OCI-LY1 (cell line): ENCODE results near the gene PLPPR3.

Source experiments
- H2AFZ ChIP-seq: fragments of 200-600 bp; sonication (generic), shearing (Covaris generic); 2 replicates; pipeline ENCODE4 v1.6.0; 2014; ENCODE audit warnings: antibody characterized with exemption, mild to moderate bottlenecking, low read length
- H3F3A ChIP-seq: fragments of 200-600 bp; sonication (generic), shearing (Covaris generic); 2 replicates; pipeline ENCODE4 v1.6.0; 2014; ENCODE audit warnings: mild to moderate bottlenecking, antibody characterized with exemption, low read length, moderate library complexity; ENCODE audit not compliant: insufficient read depth
- H3K27ac ChIP-seq: fragments of 200-600 bp; sonication (generic); 2 replicates; pipeline ENCODE4 v1.5.1; 2014; ENCODE audit warnings: low read length, mixed run types, mild to moderate bottlenecking, low read depth; ENCODE audit not compliant: poor library complexity, severe bottlenecking
- H3K27me3 ChIP-seq: fragments of 200-600 bp; sonication (generic); 2 replicates; pipeline ENCODE4 v1.6.0; 2014; ENCODE audit warnings: antibody characterized with exemption, mild to moderate bottlenecking, low read length, moderate library complexity; ENCODE audit not compliant: insufficient read depth
- H3K36me3 ChIP-seq: fragments of 200-600 bp; sonication (generic); 2 replicates; pipeline ENCODE4 v1.6.1; 2014; ENCODE audit warnings: mild to moderate bottlenecking, antibody characterized with exemption, low read length, moderate library complexity, mixed read lengths; ENCODE audit not compliant: insufficient read depth
- H3K4me1 ChIP-seq: fragments of 200-600 bp; sonication (generic); 2 replicates; pipeline ENCODE4 v1.5.1; 2014; ENCODE audit warnings: mild to moderate bottlenecking, low read length, moderate library complexity; ENCODE audit not compliant: insufficient read depth, severe bottlenecking
- H3K4me2 ChIP-seq: fragments of 200-600 bp; sonication (generic), shearing (Covaris generic); 2 replicates; pipeline ENCODE4 v1.6.1; 2014; ENCODE audit warnings: low read length
- H3K4me3 ChIP-seq: fragments of 200-600 bp; sonication (generic); 2 replicates; pipeline ENCODE4 v1.5.1; 2014; ENCODE audit warnings: low read length, low read depth, mild to moderate bottlenecking, mixed read lengths; ENCODE audit not compliant: poor library complexity, severe bottlenecking
- H3K79me2 ChIP-seq: fragments of 200-600 bp; shearing (Covaris generic); 2 replicates; pipeline ENCODE4 v1.6.1; 2016; ENCODE audit warnings: mixed run types, low read length, mixed read lengths; ENCODE audit not compliant: insufficient read depth
- H3K9ac ChIP-seq: fragments of 200-600 bp; sonication (generic), shearing (Covaris generic); 2 replicates; pipeline ENCODE4 v1.6.1; 2014; ENCODE audit warnings: mild to moderate bottlenecking, low read length, mixed read lengths
- H3K9me2 ChIP-seq: fragments of 200-600 bp; sonication (generic), shearing (Covaris generic); 2 replicates; pipeline ENCODE4 v1.6.1; 2014; ENCODE audit warnings: low read depth, mild to moderate bottlenecking, low read length, mixed read lengths
- H3K9me3 ChIP-seq: fragments of 200-600 bp; shearing (Covaris generic); 2 replicates; pipeline ENCODE4 v1.6.1; 2014; ENCODE audit warnings: low read length, mixed read lengths
- H4K20me1 ChIP-seq: fragments of 200-600 bp; sonication (generic), shearing (Covaris generic); 2 replicates; pipeline ENCODE4 v1.6.0; 2016; ENCODE audit warnings: mild to moderate bottlenecking, low read length; ENCODE audit not compliant: insufficient read depth
- CTCF ChIP-seq: fragments of 200-600 bp; sonication (generic), shearing (Covaris generic); IDR thresholded peaks from 2 replicates; pipeline ENCODE4 v1.5.1; 2017; ENCODE audit warnings: mild to moderate bottlenecking, antibody characterized with exemption, low read length, moderate library complexity, mixed read lengths
- EZH2 ChIP-seq: fragments of 200-600 bp; sonication (generic), shearing (Covaris generic); IDR thresholded peaks from 2 replicates; pipeline ENCODE4 v1.8.0; 2017; ENCODE audit warnings: borderline replicate concordance, mixed run types, mild to moderate bottlenecking, antibody characterized with exemption, low read length, moderate library complexity, mixed read lengths

Gene PLPPR3

GRCh38 chr19:813219-814151 is 8.3 kb downstream of the PLPPR3 start:
- no peaks in the 10 kb centered on the region for H3K9me3 ChIP-seq
- peaks cover 3% of the 10 kb centered on the region; the same call in 1 of the 2 replicates for H3F3A ChIP-seq
- H3K79me2 ChIP-seq: no peaks in the 10 kb centered on the region
- H3K4me1 ChIP-seq: no peaks in the 10 kb centered on the region
- no peaks in the 10 kb centered on the region for H3K27me3 ChIP-seq
- TF ChIP-seq EZH2 (no peak), CTCF (no peak)
- H3K27ac ChIP-seq: no peak overlapping the region
- no peaks in the 10 kb centered on the region for H4K20me1 ChIP-seq
- no peaks in the 10 kb centered on the region for H3K9me2 ChIP-seq
- peaks cover 49% of the 10 kb centered on the region for H3K36me3 ChIP-seq
- H3K4me3 ChIP-seq: no peak overlapping the region
- H3K4me2 ChIP-seq: no peak overlapping the region
- H2AFZ ChIP-seq: no peak overlapping the region
- no peak overlapping the region for H3K9ac ChIP-seq

- Histone ChIP-seq H2AFZ (no peak overlapping the region), H3K79me2 (no peaks in the 10 kb centered on the region), H3K9me3 (no peaks in the 10 kb centered on the region), H3K9me2 (no peaks in the 10 kb centered on the region), H3K36me3 (peaks cover 56% of the 10 kb centered on the region), H3F3A (peaks cover 3% of the 10 kb centered on the region; the same call in 1 of the 2 replicates), H4K20me1 (no peaks in the 10 kb centered on the region), H3K27ac (no peak overlapping the region), H3K4me3 (no peak overlapping the region), H3K4me1 (no peaks in the 10 kb centered on the region), H3K27me3 (no peaks in the 10 kb centered on the region), H3K9ac (no peak overlapping the region), H3K4me2 (no peak overlapping the region)
- TF ChIP-seq EZH2 (no peak), CTCF (no peak)
These were observed 9.0 kb downstream of the PLPPR3 start for GRCh38 chr19:812747-813218.

GRCh38 chr19:812049-812746 is 9.6 kb downstream of the PLPPR3 start:
- no peaks in the 10 kb centered on the region for H3K4me1 ChIP-seq
- H3K4me2 ChIP-seq: no peak overlapping the region
- no peak for TF ChIP-seq CTCF
- TF ChIP-seq EZH2: no peak
- no peak overlapping the region for H2AFZ ChIP-seq
- no peaks in the 10 kb centered on the region for H4K20me1 ChIP-seq
- peaks cover 3% of the 10 kb centered on the region; the same call in 1 of the 2 replicates for H3F3A ChIP-seq
- H3K9me3 ChIP-seq: no peaks in the 10 kb centered on the region
- no peaks in the 10 kb centered on the region for H3K9me2 ChIP-seq
- H3K36me3 ChIP-seq: peaks cover 62% of the 10 kb centered on the region
- H3K27me3 ChIP-seq: no peaks in the 10 kb centered on the region
- no peaks in the 10 kb centered on the region for H3K79me2 ChIP-seq
- H3K9ac ChIP-seq: no peak overlapping the region
- no peak overlapping the region for H3K4me3 ChIP-seq
- no peak overlapping the region for H3K27ac ChIP-seq
